GM11168 (cell line): ENCODE data around the gene UBE2QL1.

Source experiments
- in situ Hi-C: fragments of 300-500 bp; cut with MboI; formaldehyde crosslinking; loops from one replicate; pipeline ENCODE4 v1.12.0; 2022; ENCODE audit warnings: low sequenced_read_pairs; ENCODE audit not compliant: unreplicated experiment

Gene UBE2QL1

GRCh38 chr5:6452622-6453504 lies 4.2 kb downstream of the UBE2QL1 start:
- in situ Hi-C loops = no loop called here

- in situ Hi-C loops = no loop called here
Measured at GRCh38 chr5:6453937-6454560, 5.4 kb downstream of the UBE2QL1 start.

- in situ Hi-C loops = no loop called here
Measured at GRCh38 chr5:6454628-6455053, 6.0 kb downstream of the UBE2QL1 start.

GRCh38 chr5:6455571-6456200 lies 7.0 kb downstream of the UBE2QL1 start:
- in situ Hi-C loops = no loop called here

GRCh38 chr5:6456766-6457370 lies 8.2 kb downstream of the UBE2QL1 start:
- in situ Hi-C loops = no loop called here

GRCh38 chr5:6457592-6457991 lies 8.9 kb downstream of the UBE2QL1 start:
- in situ Hi-C loops = no loop called here

- in situ Hi-C loops = no loop called here
Measured at GRCh38 chr5:6458833-6459232, 10.2 kb downstream of the UBE2QL1 start.

- in situ Hi-C loops = no loop called here
Measured at GRCh38 chr5:6459896-6460295, 11.2 kb downstream of the UBE2QL1 start.

- in situ Hi-C loops = no loop called here
Measured at GRCh38 chr5:6461006-6461405, 12.3 kb downstream of the UBE2QL1 start.

GRCh38 chr5:6461793-6462650 lies 13.4 kb downstream of the UBE2QL1 start:
- in situ Hi-C loops = no loop called here

- in situ Hi-C loops = no loop called here
Measured at GRCh38 chr5:6462671-6463070, 14.0 kb downstream of the UBE2QL1 start.

GRCh38 chr5:6464441-6464840 lies 15.8 kb downstream of the UBE2QL1 start:
- in situ Hi-C loops = no loop called here

GRCh38 chr5:6465831-6466790 lies 17.5 kb downstream of the UBE2QL1 start:
- in situ Hi-C loops = no loop called here

GRCh38 chr5:6466975-6467567 lies 18.4 kb downstream of the UBE2QL1 start:
- in situ Hi-C loops = no loop called here

- in situ Hi-C loops = no loop called here
Measured at GRCh38 chr5:6467591-6467990, 18.9 kb downstream of the UBE2QL1 start.

GRCh38 chr5:6468104-6468503 lies 19.4 kb downstream of the UBE2QL1 start:
- in situ Hi-C loops = no loop called here

GRCh38 chr5:6468870-6469269 lies 20.2 kb downstream of the UBE2QL1 start:
- in situ Hi-C loops = no loop called here

- in situ Hi-C loops = no loop called here
Measured at GRCh38 chr5:6469836-6470235, 21.2 kb downstream of the UBE2QL1 start.
